HG02759 (cell line): ENCODE results near the gene SLC24A3.
A peak's percentile ranks its signal among the peaks of the same experiment; 100 is the strongest.
"Not testable (repeated sequence)": the region's sequence is repeated elsewhere in the genome, so short reads cannot be mapped to it uniquely, and the experiment has no call there.

ENCODE experiments used
- ATAC-seq: cut with Tn5 transposase; IDR thresholded peaks from one replicate; pipeline ENCODE4 v1.9.1; 2021; ENCODE audit warnings: mild to moderate bottlenecking, moderate library complexity; ENCODE audit not compliant: unreplicated experiment

Gene SLC24A3

DNA sequence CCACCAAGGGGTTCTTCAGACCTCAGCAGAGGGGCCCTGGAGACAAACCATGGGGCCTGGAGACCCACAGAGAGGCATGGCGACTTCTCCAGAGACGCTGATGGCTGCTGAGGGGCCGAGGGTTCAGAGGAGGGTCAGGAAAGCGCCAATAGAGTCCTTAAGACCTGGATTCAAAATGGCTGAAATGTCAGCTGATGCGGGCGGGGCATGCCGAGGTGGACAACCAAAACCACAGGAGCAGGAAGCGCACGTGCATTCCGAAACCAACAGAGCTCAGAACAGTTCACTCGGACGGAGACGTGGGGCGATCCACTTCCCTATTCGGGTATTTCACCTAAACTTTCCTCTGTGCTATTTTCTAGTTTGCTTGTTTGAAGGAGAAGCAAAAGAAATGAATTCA lies 445.7 kb downstream of the SLC24A3 start:
- peak; percentile 80 for ATAC-seq

DNA sequence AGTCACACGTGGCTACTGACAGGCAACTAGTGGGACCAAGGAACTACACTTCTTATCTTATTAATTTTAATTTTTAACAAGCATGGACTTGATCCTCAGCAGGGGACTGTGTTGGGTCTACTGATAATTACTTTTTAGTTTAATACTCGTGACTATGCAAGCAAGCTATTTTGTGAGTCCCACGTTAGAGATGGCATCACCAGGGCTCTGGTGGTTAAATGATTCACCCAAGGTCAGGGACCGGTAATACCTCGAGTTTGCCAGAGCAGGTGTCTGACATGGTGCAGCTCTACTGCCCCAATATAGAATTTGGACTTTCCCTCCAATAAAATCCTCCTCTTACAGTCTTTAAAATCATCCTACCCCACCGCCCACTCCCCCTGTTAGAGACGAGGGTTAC lies 447.0 kb downstream of the SLC24A3 start:
- ATAC-seq, result peak; percentile 46

DNA sequence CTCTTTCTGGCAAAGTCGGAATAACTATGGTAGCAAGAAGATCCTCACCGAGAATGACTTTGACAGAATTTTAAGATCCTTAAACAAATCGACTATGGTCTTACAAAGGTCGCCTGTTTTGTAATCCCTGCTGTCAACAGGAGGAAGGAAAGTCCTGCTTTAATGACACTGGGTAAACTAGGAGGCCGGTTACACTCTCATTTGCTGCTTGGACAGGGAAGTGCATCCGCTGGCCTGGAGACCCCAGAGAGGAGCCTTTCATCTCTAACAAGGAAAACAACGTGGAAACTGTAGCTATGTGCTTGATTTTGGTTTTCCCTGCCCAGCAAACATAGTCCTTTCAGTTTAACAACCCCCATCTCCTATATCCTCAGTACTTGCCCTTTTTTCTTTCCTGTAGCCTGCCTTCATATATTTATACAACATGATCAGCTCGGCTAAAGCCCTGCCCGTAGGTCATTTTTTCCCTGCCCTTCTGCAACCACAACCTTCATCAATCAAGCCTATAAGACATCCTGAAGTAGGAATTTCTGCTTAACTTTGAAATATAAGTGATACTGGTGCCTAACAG lies 448.5 kb downstream of the SLC24A3 start:
- no peak for ATAC-seq

DNA sequence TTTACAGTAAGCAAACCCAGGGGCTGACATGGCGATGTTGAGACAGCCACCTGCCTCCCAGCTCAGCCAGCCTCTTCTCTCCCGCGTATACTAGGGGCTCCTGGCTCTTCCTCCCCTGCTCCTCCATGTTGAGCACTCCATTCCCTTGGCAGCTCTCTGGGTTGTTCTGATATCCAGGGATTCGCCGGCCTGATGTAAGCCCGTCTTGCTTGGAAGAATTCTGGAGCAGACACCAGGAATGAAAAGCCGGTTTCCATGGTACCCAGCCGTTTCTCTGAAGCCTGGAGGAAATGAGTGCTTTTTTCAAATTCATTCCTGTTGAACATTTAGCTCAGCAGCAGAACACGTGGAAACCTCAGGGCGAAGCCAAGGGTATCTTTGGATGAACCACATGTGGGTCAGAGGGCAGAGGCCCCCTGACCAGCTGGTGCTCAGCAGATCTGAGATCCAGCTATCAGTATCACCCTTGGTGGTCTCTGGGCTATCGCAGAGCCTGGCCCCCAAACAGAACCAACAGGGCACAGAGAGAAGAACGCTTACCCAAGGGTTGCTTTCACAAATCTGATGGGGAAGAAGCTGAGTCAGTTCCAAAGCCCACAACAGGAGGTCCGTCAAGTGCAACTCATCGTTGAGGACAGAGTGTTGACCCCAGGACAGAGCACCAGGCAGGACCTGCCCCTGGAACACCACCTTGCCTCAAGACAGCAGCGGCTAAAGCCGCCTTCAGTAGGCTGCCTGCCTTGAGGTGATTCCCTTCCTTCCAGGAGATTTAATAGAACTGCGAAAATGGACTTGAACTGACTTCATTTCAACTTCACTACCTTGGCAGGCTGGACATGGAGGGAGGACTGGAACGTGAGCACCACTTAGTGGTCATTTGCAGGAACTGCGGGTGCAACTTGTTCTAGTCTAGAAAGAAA lies 449.5 kb downstream of the SLC24A3 start:
- no peak for ATAC-seq

DNA sequence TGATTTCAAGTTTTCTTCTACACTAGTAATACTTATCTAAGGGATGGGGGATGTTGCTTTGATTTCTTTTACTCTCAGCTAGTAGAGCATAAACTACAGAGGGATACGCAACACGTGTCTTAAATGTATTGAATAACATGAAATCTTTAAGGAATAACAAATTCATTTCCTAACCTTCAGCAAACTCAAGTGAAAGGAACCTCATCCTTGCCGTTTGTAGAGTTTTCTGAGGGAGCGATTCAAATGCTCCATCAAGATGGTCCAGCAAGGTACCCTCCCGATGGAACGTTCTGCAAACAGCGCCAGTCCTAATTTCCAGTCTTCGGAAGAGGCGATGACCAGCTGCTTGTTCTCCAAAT lies 450.2 kb downstream of the SLC24A3 start:
- ATAC-seq, result no peak

DNA sequence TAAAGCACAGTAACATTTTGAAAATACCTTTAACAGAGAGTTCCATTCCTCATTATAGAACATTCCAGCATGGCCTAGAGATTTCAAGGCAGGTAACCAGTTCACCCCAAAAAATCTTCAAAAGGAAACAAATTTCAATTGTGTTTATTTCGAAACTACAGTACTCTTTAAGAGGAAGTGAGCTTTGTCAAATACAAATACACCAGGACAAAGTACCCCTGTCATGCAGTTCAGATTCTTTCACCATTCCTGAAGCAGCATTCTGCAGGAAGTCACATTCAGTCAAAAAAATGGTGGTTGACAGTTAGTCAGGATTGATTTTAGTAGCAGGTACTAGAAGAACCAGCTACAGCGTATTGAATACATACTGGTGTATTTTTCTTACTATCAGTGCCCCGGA lies 456.0 kb downstream of the SLC24A3 start:
- no peak for ATAC-seq

DNA sequence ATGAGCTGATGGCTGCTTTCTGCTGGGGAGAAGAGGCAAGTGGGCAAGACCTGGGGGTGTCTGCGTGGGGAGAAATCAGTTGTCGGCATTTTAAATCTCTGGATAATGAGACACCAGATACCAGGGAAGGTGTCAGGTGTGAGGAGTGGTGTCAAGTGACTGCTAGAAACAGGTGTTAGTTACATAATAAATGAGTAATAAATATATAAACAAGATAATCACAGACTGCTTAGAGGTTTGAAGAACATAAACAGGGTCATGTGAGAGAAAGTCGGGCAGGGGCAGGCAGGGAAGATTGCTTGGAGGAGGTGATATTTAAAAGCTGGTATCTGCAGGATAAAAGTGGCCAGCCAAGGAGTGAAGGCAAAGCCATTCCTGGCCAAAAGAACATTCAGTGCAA lies 458.4 kb downstream of the SLC24A3 start:
- ATAC-seq, result no peak

DNA sequence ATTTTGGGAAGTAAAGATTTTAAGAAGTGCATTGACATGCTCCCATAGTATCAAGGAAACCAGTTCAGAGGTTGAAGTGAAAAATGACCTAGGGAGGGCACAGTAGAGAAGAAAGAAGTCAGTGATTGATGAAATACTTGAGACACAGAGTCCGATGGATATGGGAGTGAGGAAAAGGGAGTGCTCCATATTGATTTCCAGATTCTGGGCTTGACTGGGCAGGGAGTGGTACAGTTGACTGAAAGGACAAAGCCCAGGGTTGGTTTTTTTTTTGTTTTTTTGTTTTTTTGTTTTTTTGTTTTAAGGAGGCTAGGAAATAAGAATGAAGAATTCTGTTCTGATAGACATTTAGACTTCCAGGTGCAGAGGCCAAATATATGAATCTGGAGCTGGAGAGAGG lies 458.9 kb downstream of the SLC24A3 start:
- ATAC-seq, result no peak

DNA sequence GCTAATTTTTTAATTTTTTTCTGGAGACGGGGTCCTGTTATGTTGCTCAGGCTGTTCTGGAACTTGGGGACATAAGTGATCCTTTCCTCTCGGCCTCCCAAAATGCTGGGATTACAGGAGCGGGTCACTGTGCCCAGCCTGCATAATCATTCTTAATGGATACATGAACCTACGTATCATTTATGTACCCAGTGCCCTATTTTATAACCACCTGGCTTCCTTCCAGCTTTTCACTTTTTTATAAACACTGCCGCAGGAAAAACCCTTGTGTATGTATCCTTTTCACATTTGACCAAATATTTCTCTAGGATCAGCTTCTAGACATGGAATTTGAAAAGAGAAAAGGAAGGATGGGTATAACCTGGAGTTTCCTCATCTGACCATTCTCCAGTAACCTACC lies 460.1 kb downstream of the SLC24A3 start:
- ATAC-seq, result no peak

DNA sequence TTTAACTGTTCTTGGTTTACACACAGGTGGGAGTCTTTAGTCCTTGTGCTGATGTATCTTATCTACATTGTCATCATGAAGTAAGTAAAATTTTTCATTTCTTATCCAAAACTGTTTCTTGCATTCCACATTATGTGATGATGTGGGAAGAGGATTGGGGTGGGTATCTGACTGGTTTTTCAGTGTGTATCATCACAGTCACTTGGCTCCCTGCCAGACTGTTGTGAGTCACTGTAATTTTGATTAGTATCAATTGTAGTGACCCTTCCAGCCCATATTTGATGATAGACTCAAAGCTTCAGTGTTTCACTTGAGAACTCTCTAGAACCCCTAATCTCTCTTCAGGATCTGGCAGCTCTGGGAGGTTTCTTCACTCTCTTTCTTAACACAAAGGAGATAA lies 461.1 kb downstream of the SLC24A3 start:
- ATAC-seq, result no peak

DNA sequence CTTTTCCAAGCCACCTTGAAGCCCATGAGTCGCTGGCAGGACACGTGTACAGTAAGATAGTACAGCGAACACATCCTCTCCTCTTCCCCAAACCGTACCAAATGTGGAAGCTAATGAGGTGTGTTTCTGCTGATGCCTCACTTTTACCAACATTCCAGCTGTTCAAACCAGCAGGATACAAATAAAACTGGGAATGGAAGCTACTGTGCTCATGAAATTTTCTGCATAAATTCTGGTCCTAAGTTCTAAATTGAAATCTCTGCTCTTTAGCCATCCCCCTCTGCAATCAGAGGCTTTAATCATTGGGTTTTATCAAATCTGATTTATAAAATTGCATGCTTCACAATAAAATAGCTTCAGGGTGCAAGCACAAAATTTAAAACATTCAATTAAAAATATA lies 463.8 kb downstream of the SLC24A3 start:
- ATAC-seq, result no peak

DNA sequence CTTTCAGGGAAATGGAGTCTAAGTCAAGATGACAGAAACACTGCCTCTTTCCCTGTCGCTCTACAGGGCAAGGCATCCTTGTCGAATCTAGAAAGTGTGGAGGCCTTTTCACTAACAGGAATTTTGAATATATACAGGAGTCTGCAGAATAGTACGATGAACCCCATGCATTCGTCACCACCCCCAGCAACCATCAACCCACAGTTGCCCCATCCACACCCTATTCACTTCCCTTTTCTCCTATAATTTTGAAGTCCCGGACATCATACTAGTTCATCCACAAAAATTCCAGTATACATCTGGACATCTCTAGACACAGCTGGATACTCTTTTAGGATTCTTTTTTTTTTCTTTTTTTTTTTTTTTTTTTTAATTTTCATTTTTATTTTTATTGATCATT lies 464.9 kb downstream of the SLC24A3 start:
- ATAC-seq, result no peak

DNA sequence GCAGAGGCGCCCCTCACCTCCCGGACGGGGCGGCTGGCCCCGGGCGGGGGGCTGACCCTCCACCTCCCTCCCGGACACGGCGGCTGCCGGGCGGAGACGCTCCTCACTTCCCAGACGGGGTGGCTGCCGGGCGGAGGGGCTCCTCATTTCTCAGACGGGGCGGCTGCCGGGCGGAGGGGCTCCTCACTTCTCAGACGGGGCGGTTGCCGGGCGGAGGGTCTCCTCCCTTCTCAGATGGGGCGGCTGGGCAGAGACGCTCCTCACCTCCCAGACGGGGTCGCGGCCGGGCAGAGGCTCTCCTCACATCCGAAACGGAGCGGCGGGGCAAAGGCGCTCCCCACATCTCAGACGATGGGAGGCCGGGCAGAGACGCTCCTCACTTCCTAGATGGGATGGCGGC lies 466.1 kb downstream of the SLC24A3 start:
- not testable (repeated sequence) for ATAC-seq

DNA sequence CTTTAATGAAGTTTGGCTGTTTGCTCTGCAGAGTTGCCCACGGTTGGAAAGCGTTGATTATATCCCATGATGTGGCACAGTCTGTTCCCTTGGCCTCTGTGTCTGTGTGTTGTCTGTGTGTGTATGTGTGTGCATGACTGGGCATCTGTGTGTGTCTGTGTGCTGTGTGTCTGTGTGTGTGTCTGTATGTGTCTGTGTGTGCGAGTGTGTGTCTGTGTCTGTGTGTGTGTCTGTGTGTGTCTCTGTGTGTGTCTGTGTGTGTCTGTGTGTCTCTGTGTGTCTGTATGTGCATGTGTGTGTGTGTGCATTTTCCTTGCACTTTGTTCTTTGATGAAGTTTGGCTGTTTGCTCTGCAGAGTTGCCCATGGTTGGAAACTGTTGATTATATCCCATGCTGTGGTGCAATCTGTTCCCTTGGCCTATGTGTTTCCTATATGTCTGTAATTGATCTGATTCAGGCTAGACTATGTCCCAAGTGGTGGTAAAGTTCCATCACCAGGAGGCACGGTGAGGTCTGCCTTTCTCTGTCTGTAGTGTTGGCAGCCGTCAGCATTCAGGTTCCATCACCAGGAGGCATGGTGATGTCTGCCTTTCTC lies 467.6 kb downstream of the SLC24A3 start:
- ATAC-seq, result no peak

DNA sequence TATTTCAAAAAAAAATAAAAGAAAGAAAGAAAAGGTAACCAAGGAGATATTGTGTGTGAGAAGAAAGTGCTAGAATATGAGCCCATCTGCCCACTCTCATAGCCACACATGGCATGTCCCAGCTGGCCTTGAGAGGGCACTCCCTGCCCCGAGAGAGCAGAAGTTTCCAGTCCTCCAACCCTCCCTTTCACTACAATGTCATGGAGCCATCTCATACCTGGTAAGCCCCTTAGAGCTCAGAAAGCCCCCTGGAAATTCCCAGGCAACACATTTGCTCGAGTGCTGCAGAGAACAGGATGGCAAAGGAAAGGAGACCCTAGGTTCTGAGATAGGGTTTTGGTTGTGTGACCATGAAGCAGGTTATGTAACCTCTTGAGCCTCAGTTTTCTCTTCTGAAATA lies 469.8 kb downstream of the SLC24A3 start:
- no peak for ATAC-seq

DNA sequence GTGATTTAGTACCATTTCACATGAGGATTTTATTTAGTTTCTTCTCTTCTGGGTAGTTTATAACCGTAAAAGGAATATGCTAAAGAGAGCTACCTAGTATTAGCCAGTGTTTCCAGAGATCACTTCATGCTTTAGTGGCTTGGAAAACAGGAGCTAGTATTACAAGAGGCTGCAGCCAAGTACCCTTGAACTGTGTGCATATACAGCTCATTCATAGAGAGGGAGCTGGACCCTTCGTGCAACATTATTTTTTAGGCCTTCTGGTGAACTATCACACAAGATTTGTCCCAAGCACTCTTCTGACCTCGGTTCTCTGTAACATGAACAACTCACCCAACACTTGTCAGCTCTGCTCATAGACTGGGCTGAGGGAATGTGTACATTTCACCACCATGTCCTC lies 470.7 kb downstream of the SLC24A3 start:
- no peak for ATAC-seq

DNA sequence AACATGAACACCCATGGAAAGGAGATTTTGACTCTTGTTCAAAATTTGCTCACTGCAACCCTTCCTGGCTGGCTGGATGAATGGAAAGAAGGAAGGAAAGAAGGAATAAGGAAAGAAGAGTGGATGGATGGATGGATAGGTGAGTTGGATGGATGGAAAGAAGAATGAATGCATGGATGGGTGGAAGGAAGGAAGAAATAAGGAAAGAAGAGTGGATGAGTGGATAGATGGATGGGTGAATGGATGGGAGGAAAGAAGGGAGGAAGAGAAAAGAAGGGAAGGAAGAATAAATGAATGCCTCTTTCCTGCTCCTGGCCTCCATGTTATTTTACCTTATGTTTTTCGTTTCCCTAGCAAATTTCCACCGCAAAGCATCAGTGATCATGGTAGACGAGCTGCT lies 471.4 kb downstream of the SLC24A3 start:
- ATAC-seq, result no peak

DNA sequence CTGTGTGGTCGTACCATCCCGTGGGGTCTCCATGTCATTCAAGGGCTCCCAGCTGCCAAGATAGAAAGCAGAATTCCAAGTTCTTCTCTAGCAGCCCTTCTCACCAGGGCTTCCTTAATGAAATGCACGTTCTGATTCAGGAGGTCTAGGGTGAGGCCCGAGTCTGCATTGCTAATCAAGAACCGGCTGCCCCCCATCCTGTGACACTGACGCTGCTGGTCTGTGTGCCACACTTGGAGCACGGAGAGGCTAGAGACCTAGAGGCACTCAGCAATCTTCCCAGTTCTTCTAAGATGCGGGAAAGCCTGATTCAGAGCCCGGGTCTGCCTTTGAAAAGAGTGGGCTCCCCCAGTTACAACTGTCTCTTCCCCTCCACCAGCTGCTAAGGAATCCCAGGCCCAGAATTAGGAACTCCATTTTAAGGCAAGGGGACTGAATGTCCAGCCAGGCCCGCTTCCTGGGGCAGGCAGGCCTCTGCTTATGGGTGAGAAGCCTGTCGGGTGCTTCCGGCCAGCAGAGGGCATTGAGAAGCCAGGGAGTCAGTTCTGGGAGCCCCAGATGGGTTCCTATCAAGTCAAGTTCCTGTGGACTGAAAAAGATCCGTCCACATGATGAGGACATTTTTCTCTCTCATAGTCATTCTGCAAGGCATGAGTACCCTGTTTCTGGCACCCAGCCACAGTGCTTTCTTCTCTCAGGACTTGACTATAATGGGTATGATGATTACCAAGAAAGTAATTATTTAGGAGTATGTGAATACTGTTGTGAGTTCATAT lies 475.8 kb downstream of the SLC24A3 start:
- ATAC-seq, result no peak

DNA sequence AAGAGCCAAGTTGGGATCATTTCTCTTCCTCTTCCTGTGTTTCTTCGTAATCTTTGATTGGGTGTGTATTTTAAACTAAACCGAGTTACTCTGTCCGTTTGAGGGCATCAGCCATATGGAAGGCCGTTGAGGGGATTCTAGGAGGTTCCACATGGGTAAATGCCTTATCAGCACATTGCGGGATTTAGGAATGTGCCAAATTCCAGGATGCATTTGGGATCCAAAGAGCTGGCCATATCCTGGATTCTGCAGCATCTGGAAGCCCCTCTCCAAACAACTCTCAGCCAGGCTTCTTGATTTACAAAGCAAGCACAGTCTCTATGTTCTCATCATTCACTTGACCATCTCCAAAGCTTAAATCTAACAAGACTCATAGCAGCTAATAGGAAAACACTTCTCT lies 478.0 kb downstream of the SLC24A3 start:
- ATAC-seq, result no peak

DNA sequence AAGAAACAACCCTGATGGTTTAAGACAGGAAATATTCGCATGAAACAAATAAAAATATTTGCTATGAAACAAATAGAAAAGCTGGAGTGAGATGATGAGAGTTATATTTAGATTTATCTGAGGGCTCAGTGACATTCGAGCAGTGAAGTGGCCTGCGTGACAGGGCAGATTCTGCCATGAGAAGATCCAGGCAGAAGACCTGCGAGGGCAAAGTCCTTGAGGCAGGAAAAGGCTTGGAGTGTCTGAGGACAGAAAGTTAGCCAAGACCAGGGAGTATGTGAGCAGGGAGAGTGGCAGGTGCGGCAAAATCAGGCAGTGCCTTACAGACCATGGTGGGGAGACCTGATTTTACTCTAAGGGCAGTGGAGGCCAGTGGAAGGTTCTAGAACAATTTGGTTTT lies 478.7 kb downstream of the SLC24A3 start:
- ATAC-seq, result no peak

DNA sequence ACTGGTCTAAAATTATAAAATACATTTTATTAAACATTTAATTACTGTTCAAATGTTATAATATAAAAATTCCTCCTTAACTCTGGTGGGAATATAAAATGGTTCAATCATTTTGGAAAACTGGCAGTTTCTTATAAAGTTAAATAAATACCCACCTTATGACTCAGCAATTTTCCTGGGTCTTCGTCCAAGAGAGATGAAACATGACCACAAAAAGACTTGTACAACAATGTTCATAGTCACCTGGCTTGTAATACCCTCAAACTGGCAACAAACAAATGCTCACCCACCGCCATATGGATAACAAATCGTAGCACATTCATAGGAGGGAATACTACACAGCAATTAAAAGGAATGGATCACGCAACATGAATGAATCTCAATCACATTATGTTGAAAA lies 479.7 kb downstream of the SLC24A3 start:
- no peak for ATAC-seq
